Thyroid gland (tissue), 4 donors: Measurements from ENCODE around the gene ESR1.

Source experiments
- POLR2A ChIP-seq, 2 donors: fragments of 450-650 bp; IDR thresholded peaks; one replicate each; pipeline ENCODE4 v1.6.1; 2017; ENCODE audit warnings: antibody characterized with exemption in 2 of 2, mild to moderate bottlenecking in 2 of 2, moderate library complexity in 1 of 2
- TF ChIP-seq, protein P1 (sequence below), 6 experiments: fragments of 200-600 bp in 3 of 6; fragments of 450-650 bp in 3 of 6; sonication (generic) in 3 of 6; IDR thresholded peaks; one replicate each; pipeline ENCODE4 v1.5.1; 2016 to 2019; ENCODE audit warnings: antibody characterized with exemption in 6 of 6, mild to moderate bottlenecking in 2 of 6, inconsistent platforms in 1 of 6, moderate library complexity in 1 of 6

DNA sequence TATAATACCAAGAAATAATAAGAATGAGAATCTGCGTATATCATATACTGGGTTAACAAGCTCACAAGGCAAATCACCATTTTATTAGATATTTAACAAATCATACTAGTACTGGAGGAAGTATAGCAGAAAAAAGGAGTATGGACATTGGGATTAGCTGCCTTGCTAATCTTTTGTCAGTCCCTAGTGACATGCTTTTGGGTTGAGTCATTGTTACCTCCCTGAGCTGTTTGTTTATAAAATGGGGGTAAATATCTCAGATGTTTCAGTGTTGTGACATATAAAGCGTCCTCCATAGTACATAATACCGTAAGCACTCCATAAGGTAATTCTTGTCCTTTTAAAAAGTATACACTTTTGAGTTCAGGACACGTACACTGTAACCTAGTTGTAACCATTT is 107.0 kb downstream of the ESR1 start:
- TF ChIP-seq, protein P1, sequence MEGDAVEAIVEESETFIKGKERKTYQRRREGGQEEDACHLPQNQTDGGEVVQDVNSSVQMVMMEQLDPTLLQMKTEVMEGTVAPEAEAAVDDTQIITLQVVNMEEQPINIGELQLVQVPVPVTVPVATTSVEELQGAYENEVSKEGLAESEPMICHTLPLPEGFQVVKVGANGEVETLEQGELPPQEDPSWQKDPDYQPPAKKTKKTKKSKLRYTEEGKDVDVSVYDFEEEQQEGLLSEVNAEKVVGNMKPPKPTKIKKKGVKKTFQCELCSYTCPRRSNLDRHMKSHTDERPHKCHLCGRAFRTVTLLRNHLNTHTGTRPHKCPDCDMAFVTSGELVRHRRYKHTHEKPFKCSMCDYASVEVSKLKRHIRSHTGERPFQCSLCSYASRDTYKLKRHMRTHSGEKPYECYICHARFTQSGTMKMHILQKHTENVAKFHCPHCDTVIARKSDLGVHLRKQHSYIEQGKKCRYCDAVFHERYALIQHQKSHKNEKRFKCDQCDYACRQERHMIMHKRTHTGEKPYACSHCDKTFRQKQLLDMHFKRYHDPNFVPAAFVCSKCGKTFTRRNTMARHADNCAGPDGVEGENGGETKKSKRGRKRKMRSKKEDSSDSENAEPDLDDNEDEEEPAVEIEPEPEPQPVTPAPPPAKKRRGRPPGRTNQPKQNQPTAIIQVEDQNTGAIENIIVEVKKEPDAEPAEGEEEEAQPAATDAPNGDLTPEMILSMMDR (IDR thresholded peaks at IDR 0.05) = no peak
- no peak for TF ChIP-seq POLR2A (IDR thresholded peaks at IDR 0.05)
